GM19043 (cell line): ENCODE results near the gene NFIA.

ENCODE experiments used
- ATAC-seq: cut with Tn5 transposase; IDR thresholded peaks from one replicate; pipeline ENCODE4 v1.9.1; 2021; ENCODE audit warnings: low read depth; ENCODE audit not compliant: unreplicated experiment

Gene NFIA

GRCh38 chr1:61142726-61143500, 60.6 kb downstream of the NFIA start:
- no peak for ATAC-seq

GRCh38 chr1:61143821-61144424, 61.6 kb downstream of the NFIA start:
- no peak for ATAC-seq

GRCh38 chr1:61149010-61149860, 66.9 kb downstream of the NFIA start:
- no peak for ATAC-seq

- ATAC-seq: no peak
Measured at GRCh38 chr1:61151565-61151964, 69.2 kb downstream of the NFIA start.

- no peak for ATAC-seq
Measured at GRCh38 chr1:61152066-61152465, 69.7 kb downstream of the NFIA start.

GRCh38 chr1:61152469-61153105, 70.2 kb downstream of the NFIA start:
- ATAC-seq: no peak

- no peak for ATAC-seq
Measured at GRCh38 chr1:61156576-61157467, 74.5 kb downstream of the NFIA start.

GRCh38 chr1:61157468-61157987, 75.2 kb downstream of the NFIA start:
- no peak for ATAC-seq

- ATAC-seq: no peak
Measured at GRCh38 chr1:61158591-61158990, 76.2 kb downstream of the NFIA start.

GRCh38 chr1:61160526-61160925, 78.2 kb downstream of the NFIA start:
- no peak for ATAC-seq

GRCh38 chr1:61162520-61163258, 80.3 kb downstream of the NFIA start:
- ATAC-seq: no peak

- ATAC-seq: no peak
Measured at GRCh38 chr1:61163355-61163754, 81.0 kb downstream of the NFIA start.

GRCh38 chr1:61165402-61165801, 83.0 kb downstream of the NFIA start:
- ATAC-seq: no peak

- ATAC-seq: no peak
Measured at GRCh38 chr1:61167309-61167708, 84.9 kb downstream of the NFIA start.

GRCh38 chr1:61169045-61169444, 86.7 kb downstream of the NFIA start:
- no peak for ATAC-seq

- no peak for ATAC-seq
Measured at GRCh38 chr1:61169634-61170033, 87.3 kb downstream of the NFIA start.

GRCh38 chr1:61170328-61171238, 88.2 kb downstream of the NFIA start:
- ATAC-seq: no peak

GRCh38 chr1:61171346-61171745, 89.0 kb downstream of the NFIA start:
- ATAC-seq: no peak
